T follicular helper cell (primary cell): ENCODE measurements around the gene TGDS.
"Not testable (repeated sequence)": the region's sequence is repeated elsewhere in the genome, so short reads cannot be mapped to it uniquely, and the experiment has no call there.

Experiments used
- DNase-seq: peaks from one replicate; pipeline ENCODE4 v3.0.0-alpha.2; 2020; ENCODE audit warnings: low read depth
- total RNA-seq, 2 experiments: gene quantifications; one replicate each; lab custom pipeline; 2026; lab: John Stamatoyannopoulos, UW

The TGDS gene
- 21.6 to 43.7 reads per million in 2 experiments for total RNA-seq

DNA sequence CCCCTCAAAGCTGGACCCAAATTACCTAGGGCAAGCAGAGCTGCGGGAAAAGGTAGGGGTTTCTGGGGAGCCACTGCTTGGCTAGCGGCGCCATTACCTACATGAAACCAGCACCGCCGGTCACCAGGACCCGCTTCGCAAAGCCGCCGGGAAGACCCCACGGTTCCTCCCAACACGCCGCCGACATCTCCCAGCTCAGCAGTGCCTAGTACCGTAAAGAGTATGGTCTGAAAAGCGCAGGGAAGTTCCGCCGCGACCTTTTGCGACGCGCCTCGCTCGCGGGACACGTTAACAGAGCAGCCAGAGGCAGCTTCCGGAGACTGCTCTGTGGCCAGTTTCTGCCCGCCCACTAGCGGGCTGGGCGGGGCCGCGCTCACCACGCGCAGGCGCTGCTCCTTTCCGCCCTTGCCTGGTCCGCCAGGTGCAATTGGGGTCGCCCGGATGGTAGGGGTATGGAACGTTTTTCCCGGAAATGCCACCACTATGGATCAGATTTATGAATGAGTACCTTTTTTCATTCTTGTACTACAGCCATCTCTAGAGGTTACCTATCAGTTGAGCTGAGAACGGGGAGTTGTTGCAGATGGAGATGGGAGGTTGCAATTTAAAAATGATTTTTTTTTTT, at the start of gene TGDS:
Gene TGDS, minus strand, starts transcription at position 203 of the 625 bp plus-strand sequence. Its CDS starts 16 bp downstream, at position 187.
- peak; percentile 75 for DNase-seq

DNA sequence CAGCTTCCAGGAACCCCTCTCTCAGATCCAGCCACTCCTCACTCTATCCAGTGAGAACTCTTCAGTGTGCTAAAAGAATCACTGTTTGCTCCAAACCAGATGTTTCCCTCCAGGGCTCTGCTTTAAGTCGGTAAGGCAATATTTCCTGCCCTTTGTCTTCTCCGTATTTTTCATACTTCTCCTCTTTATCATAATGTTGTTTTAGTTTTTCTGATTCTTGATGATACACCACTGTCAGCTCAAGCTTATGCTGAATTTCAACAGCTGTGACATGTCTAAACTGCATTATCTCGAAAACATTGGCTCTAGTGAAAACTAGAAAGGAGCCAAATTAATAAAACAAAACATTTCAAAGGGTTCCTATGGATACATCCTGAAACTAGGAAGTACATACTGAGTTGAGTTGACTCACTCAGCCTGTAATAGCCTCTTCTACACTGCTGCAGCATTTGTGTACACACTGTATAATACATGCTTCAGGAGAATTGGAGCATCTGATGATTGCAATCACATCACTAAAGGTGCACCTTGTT, 45.5 kb upstream of the TGDS start:
- no peak for DNase-seq

GRCh38 chr13:94640721-94641120, 44.8 kb upstream of the TGDS start:
- DNase-seq = no peak

DNA sequence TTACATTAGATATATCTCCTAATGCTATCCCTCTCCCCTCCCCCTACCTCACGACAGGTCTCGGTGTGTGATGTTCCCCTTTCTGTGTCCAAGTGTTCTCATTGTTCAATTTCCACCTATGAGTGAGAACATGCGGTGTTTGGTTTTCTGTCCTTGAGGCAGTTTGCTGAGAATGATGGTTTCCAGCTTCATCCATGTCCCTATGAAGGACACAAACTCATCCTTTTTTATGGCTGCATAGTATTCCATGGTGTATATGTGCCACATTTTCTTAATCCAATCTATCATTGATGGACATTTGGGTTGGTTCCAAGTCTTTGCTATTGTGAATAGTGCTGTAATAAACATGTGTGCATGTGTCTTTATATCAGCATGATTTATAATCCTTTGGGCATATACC, 41.7 kb upstream of the TGDS start:
- not testable (repeated sequence) for DNase-seq

- no peak for DNase-seq
Measured at GRCh38 chr13:94636942-94637578, 41.1 kb upstream of the TGDS start.

DNA sequence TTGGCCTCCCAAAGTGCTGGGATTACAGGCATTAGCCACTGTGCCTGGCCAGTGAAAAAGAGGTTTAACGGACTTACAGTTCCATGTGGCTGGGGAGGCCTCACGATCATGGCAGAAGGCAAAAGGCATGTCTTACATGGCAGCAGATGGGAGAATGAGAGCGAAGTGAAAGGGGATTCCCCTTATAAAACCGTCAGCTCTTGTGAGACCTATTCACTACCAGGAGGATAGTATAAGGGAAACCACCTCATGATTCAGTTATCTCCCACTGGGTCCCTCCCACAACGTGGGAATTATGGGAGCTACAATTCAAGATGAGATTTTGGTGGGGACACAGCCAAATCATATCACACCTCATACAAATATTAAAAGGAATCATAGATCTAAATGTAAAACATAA, 40.1 kb upstream of the TGDS start:
- not testable (repeated sequence) for DNase-seq

- DNase-seq = no peak
Measured at GRCh38 chr13:94632226-94632980, 36.5 kb upstream of the TGDS start.

DNA sequence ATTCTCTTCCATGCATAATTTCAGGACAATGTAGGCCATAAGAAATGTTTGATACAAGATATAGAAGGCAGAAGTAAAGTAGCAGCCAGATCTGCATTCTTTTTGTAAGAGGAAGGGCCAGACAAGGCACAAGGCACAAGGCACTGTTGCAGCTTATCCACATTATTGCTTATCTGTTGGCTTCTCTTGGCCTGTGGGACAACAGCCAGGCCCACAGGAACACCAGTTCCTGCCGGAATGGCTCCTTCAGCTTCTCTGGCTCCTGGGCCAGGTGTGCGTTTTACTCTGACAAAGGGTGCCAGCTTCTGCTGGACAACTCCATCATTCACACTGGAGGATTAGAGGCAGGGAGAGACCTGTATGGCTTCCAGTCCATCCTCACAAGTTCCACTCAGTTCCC, 34.9 kb upstream of the TGDS start:
- no peak for DNase-seq

- no peak for DNase-seq
Measured at GRCh38 chr13:94623316-94623715, 27.4 kb upstream of the TGDS start.

DNA sequence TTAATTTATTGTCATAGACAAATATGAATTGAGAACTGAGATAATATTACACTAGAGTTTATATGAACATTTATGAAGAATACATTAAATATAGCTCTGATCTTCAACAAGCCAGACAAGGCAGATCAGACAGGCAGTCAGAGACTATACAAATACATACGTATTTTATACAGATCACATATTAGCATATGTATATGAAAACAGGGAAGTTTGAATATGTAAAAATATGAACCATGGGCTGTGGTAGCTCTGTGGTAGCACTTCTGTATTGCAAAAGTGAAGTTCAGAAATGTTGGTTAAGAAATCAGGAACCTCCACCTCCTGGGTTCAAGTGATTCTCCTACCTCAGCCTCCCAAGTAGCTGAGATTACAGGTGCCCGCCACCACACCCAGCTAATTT, 26.4 kb upstream of the TGDS start:
- DNase-seq = no peak

GRCh38 chr13:94620286-94620896, 24.4 kb upstream of the TGDS start:
- no peak for DNase-seq

DNA sequence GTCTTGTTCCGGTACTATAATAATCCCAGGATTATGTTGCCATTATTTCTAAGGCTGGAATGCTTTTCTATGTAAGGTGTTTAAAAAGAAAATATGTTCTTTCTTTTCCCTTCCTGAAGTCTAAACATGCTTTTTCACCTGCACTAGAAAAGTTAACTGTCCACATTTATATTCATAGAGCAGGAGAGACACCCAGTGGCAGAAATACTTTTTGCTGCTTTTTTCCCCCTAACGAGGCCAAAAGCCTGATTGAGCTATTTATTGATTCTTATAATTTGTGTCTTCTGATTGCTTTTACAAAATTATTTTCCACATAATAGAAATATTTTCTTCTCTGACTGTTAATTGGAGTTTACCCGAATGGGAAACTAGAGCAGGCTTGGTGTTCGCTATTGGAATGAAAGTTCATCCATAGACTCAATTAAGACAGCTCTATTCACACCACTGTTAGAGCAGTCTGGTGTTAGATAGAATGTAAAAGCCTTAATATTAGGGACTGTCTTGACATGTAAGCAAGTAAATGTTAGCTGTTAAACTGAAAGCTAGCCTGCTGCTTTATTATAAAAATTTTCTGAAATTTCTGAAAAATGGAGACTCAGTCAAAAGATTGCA, 21.5 kb upstream of the TGDS start:
- DNase-seq = no peak

GRCh38 chr13:94613051-94613450, 17.1 kb upstream of the TGDS start:
- DNase-seq = no peak

DNA sequence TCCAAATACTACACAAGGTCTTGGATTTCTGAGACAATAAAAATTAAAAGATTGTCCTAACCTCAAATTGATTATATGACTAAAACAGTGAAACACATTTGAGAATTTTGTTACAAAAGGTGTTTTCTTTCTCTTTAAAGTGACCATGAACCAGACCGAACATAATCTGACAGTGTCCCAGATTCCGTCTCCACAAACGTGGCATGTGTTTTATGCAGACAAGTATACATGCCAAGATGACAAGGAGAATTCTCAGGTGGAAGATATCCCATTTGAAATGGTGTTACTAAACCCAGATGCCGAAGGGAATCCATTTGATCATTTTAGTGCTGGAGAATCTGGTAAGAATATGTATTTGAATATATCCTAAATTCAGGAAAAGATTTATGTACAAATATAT, 16.1 kb upstream of the TGDS start:
- DNase-seq = no peak

- no peak for DNase-seq
Measured at GRCh38 chr13:94610475-94610874, 14.5 kb upstream of the TGDS start.

GRCh38 chr13:94609196-94609595, 13.2 kb upstream of the TGDS start:
- DNase-seq = no peak

DNA sequence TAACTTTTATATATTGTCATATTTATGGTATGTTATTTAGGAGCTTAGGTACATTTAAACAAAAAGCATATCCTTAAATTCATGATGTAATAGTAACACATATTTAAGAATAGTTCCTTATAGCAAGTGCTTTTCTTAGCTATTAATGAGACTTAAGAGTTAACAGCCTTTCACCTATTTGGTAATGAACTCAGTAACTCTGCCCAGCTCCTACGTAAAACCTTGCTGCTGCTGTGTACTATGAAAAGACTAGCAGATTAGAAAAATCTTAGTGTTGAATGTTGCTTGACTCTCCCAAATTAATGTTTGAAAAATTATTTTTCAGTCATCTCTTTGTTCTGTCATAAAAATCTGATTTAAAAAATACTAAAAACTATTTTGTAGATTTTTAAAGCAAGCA, 12.6 kb upstream of the TGDS start:
- DNase-seq = no peak

DNA sequence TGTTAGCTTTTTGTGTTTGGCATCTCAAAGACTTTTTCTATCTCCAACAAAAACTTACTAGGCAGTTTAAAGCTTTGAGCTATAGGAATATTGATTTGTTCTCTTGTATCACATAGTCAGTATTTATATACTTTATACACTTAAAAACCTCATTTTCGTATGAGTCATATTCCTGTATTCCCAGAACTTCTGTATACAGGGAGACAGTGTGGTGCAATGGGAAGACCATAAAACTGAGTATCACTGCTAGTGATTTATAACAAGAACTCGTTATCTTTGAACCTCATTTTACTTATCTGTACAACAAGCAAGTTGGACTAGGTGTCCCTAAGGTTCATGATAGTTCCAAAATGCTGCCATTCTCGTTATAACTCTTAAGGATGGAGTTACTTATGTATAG, 12.0 kb upstream of the TGDS start:
- no peak for DNase-seq

DNA sequence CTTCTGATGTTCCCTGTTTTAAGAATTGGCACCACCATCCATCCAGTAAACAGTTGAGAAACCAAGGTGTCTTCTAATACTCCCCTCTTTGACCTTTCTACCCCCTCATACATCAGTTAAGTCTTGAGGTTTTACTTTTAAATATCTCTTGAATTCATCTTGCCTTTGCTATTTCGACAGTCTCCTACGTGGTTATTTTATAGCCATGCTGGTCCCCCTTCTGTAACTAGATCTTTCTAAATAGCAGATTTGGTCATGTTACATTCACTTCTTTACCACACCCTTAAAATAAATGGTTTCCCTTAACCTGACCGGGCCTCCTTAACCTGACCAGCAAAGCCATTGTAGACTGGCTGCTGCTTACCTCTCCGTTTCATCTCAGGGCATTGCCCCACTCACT, 11.1 kb upstream of the TGDS start:
- no peak for DNase-seq

GRCh38 chr13:94602467-94602866, 6.5 kb upstream of the TGDS start:
- no peak for DNase-seq

GRCh38 chr13:94601446-94602431, 5.8 kb upstream of the TGDS start, which contains the start of gene GPR180:
Gene GPR180 (plus strand): TSS chr13:94601857. CDS start chr13:94601928, 71 bp downstream.
- peak; percentile 84 for DNase-seq
